ENCODE measurements around the gene NCAN.
"Not testable (repeated sequence)": the region's sequence is repeated elsewhere in the genome, so short reads cannot be mapped to it uniquely, and the experiment has no call there.

NCAN gene

GRCh38 chr19:19211499-19212420, at the start of gene NCAN:
NCAN (plus strand) TSS chr19:19211958; CDS start chr19:19216954, 4,996 bp downstream.
- DNase-seq (ENCODE audit: low read depth) = no peak

- DNase-seq (ENCODE audit: low read depth) = no peak
These were observed 49.3 kb upstream of the NCAN start for GRCh38 chr19:19162495-19162894.

- no peak for DNase-seq (ENCODE audit: low read depth)
These were observed 46.4 kb upstream of the NCAN start for GRCh38 chr19:19165396-19165795.

- no peak for DNase-seq (ENCODE audit: low read depth)
These were observed 44.1 kb upstream of the NCAN start for GRCh38 chr19:19167612-19168011.

GRCh38 chr19:19169236-19170052, 42.3 kb upstream of the NCAN start:
- DNase-seq (ENCODE audit: low read depth) = no peak

GRCh38 chr19:19170053-19170872, 41.5 kb upstream of the NCAN start, which contains the start of gene MEF2B:
MEF2B (minus strand) TSS chr19:19170263; CDS start chr19:19150735, 19,528 bp downstream.
- DNase-seq (ENCODE audit: low read depth) = peak; percentile 64

- DNase-seq (ENCODE audit: low read depth) = no peak
These were observed 40.7 kb upstream of the NCAN start for GRCh38 chr19:19170873-19171672.

- no peak for DNase-seq (ENCODE audit: low read depth)
These were observed 39.8 kb upstream of the NCAN start for GRCh38 chr19:19171821-19172532.

- not testable (repeated sequence) for DNase-seq (ENCODE audit: low read depth)
These were observed 38.5 kb upstream of the NCAN start for GRCh38 chr19:19173243-19173642.

GRCh38 chr19:19176950-19177349, 34.8 kb upstream of the NCAN start:
- no peak for DNase-seq (ENCODE audit: low read depth)

- DNase-seq (ENCODE audit: low read depth) = no peak
These were observed 32.0 kb upstream of the NCAN start for GRCh38 chr19:19179548-19180441.

GRCh38 chr19:19181488-19181998, 30.2 kb upstream of the NCAN start:
- DNase-seq (ENCODE audit: low read depth) = no peak

- peak; percentile 32 for DNase-seq (ENCODE audit: low read depth)
These were observed 25.7 kb upstream of the NCAN start for GRCh38 chr19:19185853-19186740.

GRCh38 chr19:19186742-19187141, 25.0 kb upstream of the NCAN start:
- DNase-seq (ENCODE audit: low read depth) = no peak

- DNase-seq (ENCODE audit: low read depth) = no peak
These were observed 20.0 kb upstream of the NCAN start for GRCh38 chr19:19191768-19192077.

GRCh38 chr19:19192078-19192882, 19.5 kb upstream of the NCAN start, which contains the start of the genes BORCS8 and RFXANK:
BORCS8 (minus strand) TSS chr19:19192152; CDS start chr19:19192117, 35 bp downstream.
RFXANK (plus strand) TSS chr19:19192258; CDS start chr19:19193947, 1,689 bp downstream.
- peak; percentile 98 for DNase-seq (ENCODE audit: low read depth)

GRCh38 chr19:19192910-19193423, 18.8 kb upstream of the NCAN start:
- DNase-seq (ENCODE audit: low read depth) = no peak
